ENCODE results near the gene RASA1.
"Not testable (repeated sequence)": the region's sequence is repeated elsewhere in the genome, so short reads cannot be mapped to it uniquely, and the experiment has no call there.

RASA1 gene

GRCh38 chr5:87277279-87277835 lies 9.7 kb downstream of the RASA1 start:
- no peak for DNase-seq (ENCODE audit: low spot score)
- in situ Hi-C loops (cut with MboI; ENCODE audit: low pct_unique_long_range_greater_than_20kb, low sequenced_read_pairs, unreplicated experiment), result no loop called here
- TF ChIP-seq, protein P1, sequence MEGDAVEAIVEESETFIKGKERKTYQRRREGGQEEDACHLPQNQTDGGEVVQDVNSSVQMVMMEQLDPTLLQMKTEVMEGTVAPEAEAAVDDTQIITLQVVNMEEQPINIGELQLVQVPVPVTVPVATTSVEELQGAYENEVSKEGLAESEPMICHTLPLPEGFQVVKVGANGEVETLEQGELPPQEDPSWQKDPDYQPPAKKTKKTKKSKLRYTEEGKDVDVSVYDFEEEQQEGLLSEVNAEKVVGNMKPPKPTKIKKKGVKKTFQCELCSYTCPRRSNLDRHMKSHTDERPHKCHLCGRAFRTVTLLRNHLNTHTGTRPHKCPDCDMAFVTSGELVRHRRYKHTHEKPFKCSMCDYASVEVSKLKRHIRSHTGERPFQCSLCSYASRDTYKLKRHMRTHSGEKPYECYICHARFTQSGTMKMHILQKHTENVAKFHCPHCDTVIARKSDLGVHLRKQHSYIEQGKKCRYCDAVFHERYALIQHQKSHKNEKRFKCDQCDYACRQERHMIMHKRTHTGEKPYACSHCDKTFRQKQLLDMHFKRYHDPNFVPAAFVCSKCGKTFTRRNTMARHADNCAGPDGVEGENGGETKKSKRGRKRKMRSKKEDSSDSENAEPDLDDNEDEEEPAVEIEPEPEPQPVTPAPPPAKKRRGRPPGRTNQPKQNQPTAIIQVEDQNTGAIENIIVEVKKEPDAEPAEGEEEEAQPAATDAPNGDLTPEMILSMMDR (IDR thresholded peaks at IDR 0.05; ENCODE audit: extremely low read depth, insufficient read depth, missing control alignments), result no peak

GRCh38 chr5:87278590-87279100 lies 11.0 kb downstream of the RASA1 start:
- no peak for DNase-seq (ENCODE audit: low spot score)
- in situ Hi-C loops (cut with MboI; ENCODE audit: low pct_unique_long_range_greater_than_20kb, low sequenced_read_pairs, unreplicated experiment), result no loop called here
- TF ChIP-seq, protein P1 (IDR thresholded peaks at IDR 0.05; ENCODE audit: extremely low read depth, insufficient read depth, missing control alignments), result no peak

DNA sequence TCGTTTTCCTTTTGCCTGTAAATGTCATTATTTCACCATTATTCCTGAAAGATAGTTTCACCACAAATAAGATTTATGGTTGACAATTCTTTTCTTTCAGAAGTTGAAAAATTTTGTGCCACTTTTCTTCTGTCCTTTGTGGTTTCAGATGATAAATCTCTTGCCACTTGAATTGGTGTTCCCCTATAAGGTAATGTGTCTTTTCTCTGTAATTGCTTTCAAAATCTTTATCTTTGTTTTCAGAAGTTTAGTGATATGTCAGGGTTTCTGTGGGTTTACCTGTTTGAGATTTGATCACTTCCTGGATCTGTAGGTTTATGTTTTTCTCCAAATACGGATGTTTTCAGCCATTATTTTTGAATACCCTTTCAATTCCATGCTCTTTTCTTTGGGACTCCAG lies 14.6 kb downstream of the RASA1 start:
- TF ChIP-seq, protein P1 (IDR thresholded peaks at IDR 0.05; ENCODE audit: extremely low read depth, insufficient read depth, missing control alignments), result no peak
- in situ Hi-C loops (cut with MboI; ENCODE audit: low pct_unique_long_range_greater_than_20kb, low sequenced_read_pairs, unreplicated experiment), result no loop called here
- DNase-seq (ENCODE audit: low spot score), result no peak

DNA sequence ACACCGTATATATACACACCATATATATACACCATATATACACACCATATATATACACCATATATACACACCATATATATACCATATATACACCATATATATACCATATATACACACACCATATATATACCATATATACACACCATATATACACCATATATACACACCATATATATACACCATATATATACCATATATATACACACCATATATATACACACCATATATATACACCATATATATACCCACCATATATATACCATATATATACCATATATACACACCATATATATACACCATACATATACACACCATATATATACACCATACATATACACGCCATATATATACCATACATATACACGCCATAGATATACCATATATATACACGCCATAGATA lies 19.6 kb downstream of the RASA1 start:
- DNase-seq (ENCODE audit: low spot score); in situ Hi-C loops (cut with MboI; ENCODE audit: low pct_unique_long_range_greater_than_20kb, low sequenced_read_pairs, unreplicated experiment): not testable (repeated sequence)

GRCh38 chr5:87298692-87299362 lies 31.1 kb downstream of the RASA1 start:
- TF ChIP-seq, protein P1 (IDR thresholded peaks at IDR 0.05; ENCODE audit: extremely low read depth, insufficient read depth, missing control alignments), result no peak
- in situ Hi-C loops (cut with MboI; ENCODE audit: low pct_unique_long_range_greater_than_20kb, low sequenced_read_pairs, unreplicated experiment), result no loop called here
- no peak for DNase-seq (ENCODE audit: low spot score)

- DNase-seq (ENCODE audit: low spot score), result no peak
- TF ChIP-seq, protein P1 (IDR thresholded peaks at IDR 0.05; ENCODE audit: extremely low read depth, insufficient read depth, missing control alignments), result no peak
- in situ Hi-C loops (cut with MboI; ENCODE audit: low pct_unique_long_range_greater_than_20kb, low sequenced_read_pairs, unreplicated experiment), result no loop called here
These were observed 32.5 kb downstream of the RASA1 start for GRCh38 chr5:87300176-87300575.

- in situ Hi-C loops (cut with MboI; ENCODE audit: low pct_unique_long_range_greater_than_20kb, low sequenced_read_pairs, unreplicated experiment), result no loop called here
- no peak for DNase-seq (ENCODE audit: low spot score)
These were observed 33.1 kb downstream of the RASA1 start for GRCh38 chr5:87300744-87301143.

More at GRCh38 chr5:87300744-87301143, 33.1 kb downstream of the RASA1 start:
- TF ChIP-seq, protein P1 (IDR thresholded peaks at IDR 0.05; ENCODE audit: extremely low read depth, insufficient read depth, missing control alignments), result no peak
